KOPT-K1 (cell line): Measurements from ENCODE around the gene CCDC12.

Source experiments
- H3K27ac ChIP-seq: fragments of 200-600 bp; sonication (generic); 2 replicates; pipeline ENCODE4 v1.5.1; 2016; ENCODE audit warnings: antibody characterized with exemption, mild to moderate bottlenecking, low read depth, low read length; ENCODE audit not compliant: poor library complexity, severe bottlenecking
- H3K36me3 ChIP-seq: fragments of 200-600 bp; sonication (generic); 2 replicates; pipeline ENCODE4 v1.5.1; 2017; ENCODE audit warnings: antibody characterized with exemption, mild to moderate bottlenecking, low read length, moderate library complexity; ENCODE audit not compliant: insufficient read depth
- H3K9me3 ChIP-seq: fragments of 200-600 bp; sonication (generic); 2 replicates; pipeline ENCODE4 v1.5.1; 2017; ENCODE audit warnings: antibody characterized with exemption, low read length, mild to moderate bottlenecking; ENCODE audit not compliant: insufficient read depth, poor library complexity, severe bottlenecking

The CCDC12 gene

GRCh38 chr3:46935989-46936558 lies 40.5 kb downstream of the CCDC12 start:
- no peak overlapping the region for H3K27ac ChIP-seq
- peaks cover 81% of the 10 kb centered on the region for H3K36me3 ChIP-seq
- no peaks in the 10 kb centered on the region for H3K9me3 ChIP-seq

- Histone ChIP-seq H3K27ac (no peak overlapping the region), H3K9me3 (peaks cover 4% of the 10 kb centered on the region), H3K36me3 (peaks cover 81% of the 10 kb centered on the region)
Observed at GRCh38 chr3:46935168-46935858, 41.2 kb downstream of the CCDC12 start.

GRCh38 chr3:46934498-46935167 lies 41.9 kb downstream of the CCDC12 start:
- Histone ChIP-seq H3K9me3 (peaks cover 10% of the 10 kb centered on the region), H3K27ac (peak overlapping the region; percentile 13), H3K36me3 (peaks cover 80% of the 10 kb centered on the region)

- Histone ChIP-seq H3K27ac (peak overlapping the region; percentile 13), H3K36me3 (peaks cover 80% of the 10 kb centered on the region), H3K9me3 (peaks cover 15% of the 10 kb centered on the region)
Observed at GRCh38 chr3:46934072-46934471, 42.5 kb downstream of the CCDC12 start.

- H3K27ac ChIP-seq, result peak overlapping the region; percentile 44
- H3K9me3 ChIP-seq, result peaks cover 24% of the 10 kb centered on the region
- peaks cover 79% of the 10 kb centered on the region for H3K36me3 ChIP-seq
Observed at GRCh38 chr3:46933261-46933660, 43.3 kb downstream of the CCDC12 start.

GRCh38 chr3:46932455-46933225 lies 43.9 kb downstream of the CCDC12 start:
- Histone ChIP-seq H3K27ac (peak overlapping the region; percentile 44), H3K36me3 (peaks cover 77% of the 10 kb centered on the region), H3K9me3 (peaks cover 24% of the 10 kb centered on the region)

- Histone ChIP-seq H3K36me3 (peaks cover 72% of the 10 kb centered on the region), H3K27ac (peak overlapping the region; percentile 44), H3K9me3 (peaks cover 24% of the 10 kb centered on the region)
Observed at GRCh38 chr3:46931631-46932331, 44.8 kb downstream of the CCDC12 start.

GRCh38 chr3:46930945-46931403 lies 45.6 kb downstream of the CCDC12 start:
- Histone ChIP-seq H3K27ac (peak overlapping the region; percentile 44), H3K36me3 (peaks cover 68% of the 10 kb centered on the region)

GRCh38 chr3:46930166-46930944 lies 46.2 kb downstream of the CCDC12 start:
- no peak overlapping the region for H3K27ac ChIP-seq
- H3K36me3 ChIP-seq, result peaks cover 68% of the 10 kb centered on the region
- peaks cover 24% of the 10 kb centered on the region for H3K9me3 ChIP-seq

More at GRCh38 chr3:46930945-46931403, 45.6 kb downstream of the CCDC12 start:
- H3K9me3 ChIP-seq, result peaks cover 24% of the 10 kb centered on the region

GRCh38 chr3:46929324-46929723 lies 47.2 kb downstream of the CCDC12 start:
- peaks cover 24% of the 10 kb centered on the region for H3K9me3 ChIP-seq
- H3K36me3 ChIP-seq, result peaks cover 67% of the 10 kb centered on the region
- H3K27ac ChIP-seq, result no peak overlapping the region

- H3K27ac ChIP-seq, result peak overlapping the region; percentile 20
- H3K36me3 ChIP-seq, result peaks cover 73% of the 10 kb centered on the region
Observed at GRCh38 chr3:46928282-46928681, 48.3 kb downstream of the CCDC12 start.

GRCh38 chr3:46927718-46928073 lies 48.8 kb downstream of the CCDC12 start:
- peak overlapping the region; percentile 88 for H3K27ac ChIP-seq
- peaks cover 24% of the 10 kb centered on the region for H3K9me3 ChIP-seq
- H3K36me3 ChIP-seq, result peaks cover 79% of the 10 kb centered on the region

More at GRCh38 chr3:46928282-46928681, 48.3 kb downstream of the CCDC12 start:
- peaks cover 24% of the 10 kb centered on the region for H3K9me3 ChIP-seq

- Histone ChIP-seq H3K9me3 (peaks cover 24% of the 10 kb centered on the region), H3K27ac (peak overlapping the region; percentile 88), H3K36me3 (peaks cover 85% of the 10 kb centered on the region)
Observed at GRCh38 chr3:46926871-46927717, 49.5 kb downstream of the CCDC12 start.
